ENCODE data around the gene OR2AG2. TPM values are rescaled to one million over a fixed set of nuclear protein-coding genes. Genes with fewer than 3 reads are reported as not detected.

The OR2AG2 gene
- total and polyA plus RNA-seq, 9 donors = under 0.01 to 0.17 (median 0.05) TPM; not detected in 4

GRCh38 chr11:6755953-6756347 lies 15.8 kb downstream of the OR2AG2 start:
- no peaks in the 10 kb centered on the region for H3K27me3 ChIP-seq
- intact Hi-C loops (cut with DNase I) = no loop called here
- 75 to 96% (median 91%) methylated on average over 1 of the region's 1 CpG for WGBS, 3 donors

DNA sequence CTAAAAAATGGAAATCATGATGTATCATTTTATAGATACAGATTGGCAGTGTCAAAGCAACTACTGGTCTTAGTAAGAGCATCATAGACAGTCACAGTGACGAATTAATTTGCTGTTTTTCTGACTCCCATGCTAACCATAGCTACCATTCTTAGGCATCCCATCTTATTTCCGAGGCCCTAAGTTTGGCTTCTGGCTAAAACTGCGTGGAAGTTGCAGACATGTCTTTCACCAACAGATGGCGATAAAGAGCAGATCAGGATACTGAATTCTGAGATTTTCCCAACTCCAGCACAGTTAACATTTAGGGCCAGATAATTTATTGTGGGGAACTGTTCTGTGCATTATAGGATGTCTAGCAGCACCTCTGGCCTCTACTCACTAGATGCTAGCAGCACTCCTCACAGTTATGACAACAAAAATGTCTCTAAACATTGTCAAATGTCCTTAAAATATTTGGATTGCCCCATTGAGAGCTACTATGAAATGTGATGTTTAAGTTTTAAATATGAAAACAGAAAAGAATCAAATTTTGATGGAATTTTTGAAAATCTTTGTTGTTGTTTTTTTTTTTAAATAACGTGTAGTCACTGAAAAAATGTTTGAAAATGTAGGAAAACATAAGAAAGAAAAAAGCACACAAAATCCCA lies 16.3 kb downstream of the OR2AG2 start:
- intact Hi-C loops (cut with DNase I) = no loop called here

More at GRCh38 chr11:6755953-6756347, 15.8 kb downstream of the OR2AG2 start:
- DNase-seq = no peak
- Histone ChIP-seq H3K4me1 (ENCODE audit: insufficient read depth) (no peaks in the 10 kb centered on the region), H3K9me3 (no peaks in the 10 kb centered on the region), H3K27ac (no peak overlapping the region), H3K4me3 (no peak overlapping the region), H3K36me3 (no peaks in the 10 kb centered on the region)
- TF ChIP-seq, protein P1, sequence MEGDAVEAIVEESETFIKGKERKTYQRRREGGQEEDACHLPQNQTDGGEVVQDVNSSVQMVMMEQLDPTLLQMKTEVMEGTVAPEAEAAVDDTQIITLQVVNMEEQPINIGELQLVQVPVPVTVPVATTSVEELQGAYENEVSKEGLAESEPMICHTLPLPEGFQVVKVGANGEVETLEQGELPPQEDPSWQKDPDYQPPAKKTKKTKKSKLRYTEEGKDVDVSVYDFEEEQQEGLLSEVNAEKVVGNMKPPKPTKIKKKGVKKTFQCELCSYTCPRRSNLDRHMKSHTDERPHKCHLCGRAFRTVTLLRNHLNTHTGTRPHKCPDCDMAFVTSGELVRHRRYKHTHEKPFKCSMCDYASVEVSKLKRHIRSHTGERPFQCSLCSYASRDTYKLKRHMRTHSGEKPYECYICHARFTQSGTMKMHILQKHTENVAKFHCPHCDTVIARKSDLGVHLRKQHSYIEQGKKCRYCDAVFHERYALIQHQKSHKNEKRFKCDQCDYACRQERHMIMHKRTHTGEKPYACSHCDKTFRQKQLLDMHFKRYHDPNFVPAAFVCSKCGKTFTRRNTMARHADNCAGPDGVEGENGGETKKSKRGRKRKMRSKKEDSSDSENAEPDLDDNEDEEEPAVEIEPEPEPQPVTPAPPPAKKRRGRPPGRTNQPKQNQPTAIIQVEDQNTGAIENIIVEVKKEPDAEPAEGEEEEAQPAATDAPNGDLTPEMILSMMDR (IDR thresholded peaks at IDR 0.05) = no peak
- TF ChIP-seq EP300 (IDR thresholded peaks at IDR 0.05) = no peak
- TF ChIP-seq POLR2A (IDR thresholded peaks at IDR 0.05) = no peak

DNA sequence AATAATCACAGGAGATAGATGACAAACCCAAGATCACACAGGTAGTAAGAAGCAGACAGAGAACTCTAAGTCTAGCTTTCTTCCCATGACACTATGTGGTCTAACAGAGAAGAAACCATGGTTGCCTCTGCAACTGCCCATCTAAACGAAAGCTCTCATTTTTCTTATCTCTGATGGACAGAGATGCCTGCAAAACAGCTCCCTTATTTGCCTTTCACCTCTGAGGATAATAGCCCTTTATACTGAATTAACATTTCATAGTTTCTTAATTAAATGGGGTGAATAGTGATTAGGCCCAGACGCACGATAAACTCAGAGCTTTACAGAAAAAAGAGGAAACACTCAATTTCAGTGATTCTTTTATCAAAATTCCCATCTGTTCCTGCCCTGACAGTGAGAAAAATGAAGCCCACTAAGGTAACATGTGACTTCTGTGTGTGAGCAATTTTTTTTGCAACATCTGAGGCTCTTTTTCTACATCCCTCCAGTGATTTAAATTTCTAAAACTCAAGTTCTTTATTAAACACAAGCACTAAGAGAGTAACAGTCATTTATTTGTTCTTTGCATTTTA lies 24.6 kb downstream of the OR2AG2 start:
- Histone ChIP-seq H3K27ac (no peak overlapping the region), H3K4me3 (no peak overlapping the region), H3K36me3 (no peaks in the 10 kb centered on the region), H3K9me3 (no peaks in the 10 kb centered on the region), H3K27me3 (no peaks in the 10 kb centered on the region), H3K4me1 (ENCODE audit: insufficient read depth) (no peaks in the 10 kb centered on the region)
- intact Hi-C loops (cut with DNase I) = no loop called here
- TF ChIP-seq EP300 (IDR thresholded peaks at IDR 0.05) (no peak), POLR2A (IDR thresholded peaks at IDR 0.05) (no peak)
- TF ChIP-seq, protein P1 (IDR thresholded peaks at IDR 0.05) = no peak
- 80 to 88% (median 88%) methylated on average over 3 of the region's 3 CpGs for WGBS, 3 donors
- no peak for DNase-seq

More for the DNA sequence above, 16.3 kb downstream of the OR2AG2 start:
- H3K9me3 ChIP-seq = no peaks in the 10 kb centered on the region
- WGBS, 3 donors = 2 to 3% (median 2%) methylated on average over 5 of the region's 5 CpGs
- H3K4me3 ChIP-seq = no peak overlapping the region
- no peaks in the 10 kb centered on the region for H3K27me3 ChIP-seq
- no peaks in the 10 kb centered on the region for H3K4me1 ChIP-seq (ENCODE audit: insufficient read depth)
- no peaks in the 10 kb centered on the region for H3K36me3 ChIP-seq
- no peak overlapping the region for H3K27ac ChIP-seq
- TF ChIP-seq POLR2A (IDR thresholded peaks at IDR 0.05) = no peak
- TF ChIP-seq, protein P1 (IDR thresholded peaks at IDR 0.05) = peak in 2 of 3 donors; percentile 25 to 54
- DNase-seq = no peak

- H3K9me3 ChIP-seq = no peaks in the 10 kb centered on the region
- no peak for TF ChIP-seq EP300 (IDR thresholded peaks at IDR 0.05)
- DNase-seq = no peak
- H3K4me1 ChIP-seq (ENCODE audit: insufficient read depth) = no peaks in the 10 kb centered on the region
- intact Hi-C loops (cut with DNase I) = no loop called here
- 82 to 91% (median 89%) methylated on average over 1 of the region's 1 CpG for WGBS, 3 donors
- no peak overlapping the region for H3K4me3 ChIP-seq
- no peaks in the 10 kb centered on the region for H3K27me3 ChIP-seq
- H3K27ac ChIP-seq = no peak overlapping the region
- no peaks in the 10 kb centered on the region for H3K36me3 ChIP-seq
These were observed 25.1 kb downstream of the OR2AG2 start for GRCh38 chr11:6746626-6747025.

DNA sequence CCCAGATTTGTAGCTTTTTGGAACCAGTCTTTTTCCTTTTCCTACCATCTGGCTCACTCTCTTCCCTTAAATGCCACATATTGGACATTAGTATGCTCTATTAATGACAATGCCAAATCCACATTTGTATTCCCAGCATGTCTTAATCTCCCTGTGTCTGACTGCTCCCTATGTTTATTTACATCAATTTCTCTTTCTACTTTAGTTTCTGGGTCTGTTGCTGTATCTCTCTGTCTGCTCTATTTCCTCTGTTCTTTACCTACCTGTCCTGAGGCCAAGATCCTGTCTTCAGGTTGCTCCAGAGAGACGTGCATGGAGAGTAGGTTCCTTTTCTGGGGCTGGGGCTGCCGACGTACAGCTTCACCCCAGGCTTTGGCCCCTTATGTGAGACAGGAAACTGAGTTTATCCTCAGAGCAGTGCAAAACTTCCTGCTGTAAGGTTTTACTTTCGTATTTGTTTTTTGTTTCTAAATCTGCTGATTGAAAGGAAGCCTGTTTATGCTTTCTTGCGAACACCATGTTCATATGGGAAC lies 25.6 kb downstream of the OR2AG2 start:
- H3K9me3 ChIP-seq = no peaks in the 10 kb centered on the region
- no peaks in the 10 kb centered on the region for H3K27me3 ChIP-seq
- no peak for TF ChIP-seq POLR2A (IDR thresholded peaks at IDR 0.05)
- TF ChIP-seq, protein P1 (IDR thresholded peaks at IDR 0.05) = no peak
- TF ChIP-seq EP300 (IDR thresholded peaks at IDR 0.05) = no peak
- H3K27ac ChIP-seq = no peak overlapping the region
- no peaks in the 10 kb centered on the region for H3K4me1 ChIP-seq (ENCODE audit: insufficient read depth)
- intact Hi-C loops (cut with DNase I) = no loop called here
- WGBS, 3 donors = 40 to 53% (median 53%) methylated on average over 5 of the region's 5 CpGs
- DNase-seq = no peak
- no peak overlapping the region for H3K4me3 ChIP-seq
- no peaks in the 10 kb centered on the region for H3K36me3 ChIP-seq
